ENCODE data around the gene FAM174C. TPM values are rescaled to one million over a fixed set of nuclear protein-coding genes. Genes with fewer than 3 reads are reported as not detected.

Gene FAM174C
- total RNA-seq, 4 donors from 2014 or later = 37.4 to 76.7 (median 46.7) TPM

- no peak for TF ChIP-seq CTCF (IDR thresholded peaks at IDR 0.05; ENCODE audit: low read depth)
Measured at GRCh38 chr19:1263188-1263587, 12.1 kb upstream of the FAM174C start.

GRCh38 chr19:1264801-1265614 is 10.3 kb upstream of the FAM174C start:
- TF ChIP-seq CTCF (IDR thresholded peaks at IDR 0.05; ENCODE audit: low read depth) = no peak

DNA sequence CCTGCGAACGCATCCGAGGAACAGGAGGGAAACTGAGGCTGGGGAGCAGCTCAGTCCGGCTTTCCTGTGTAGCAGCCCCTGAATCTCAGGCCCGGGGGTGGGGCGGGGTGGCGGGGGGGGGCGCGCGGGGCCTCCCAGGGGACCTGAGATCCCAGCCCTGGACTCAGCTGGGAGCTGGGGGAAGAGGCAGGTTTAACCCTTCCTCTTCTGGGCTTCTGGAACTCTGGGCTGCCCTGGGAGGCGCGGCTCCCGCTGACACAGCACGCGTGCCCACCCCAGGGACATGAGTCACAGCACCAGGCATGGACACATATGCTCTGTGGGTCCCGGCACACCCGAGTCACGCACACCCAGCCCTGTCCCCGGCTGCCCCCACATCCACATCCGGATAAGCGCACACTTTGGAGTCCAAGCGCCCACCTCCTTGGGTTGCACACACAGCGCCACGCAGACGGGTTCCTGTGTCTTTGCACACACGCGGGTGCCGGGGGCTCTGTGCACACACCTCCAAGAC is 9.7 kb upstream of the FAM174C start:
- no peak for TF ChIP-seq CTCF (IDR thresholded peaks at IDR 0.05; ENCODE audit: low read depth)

DNA sequence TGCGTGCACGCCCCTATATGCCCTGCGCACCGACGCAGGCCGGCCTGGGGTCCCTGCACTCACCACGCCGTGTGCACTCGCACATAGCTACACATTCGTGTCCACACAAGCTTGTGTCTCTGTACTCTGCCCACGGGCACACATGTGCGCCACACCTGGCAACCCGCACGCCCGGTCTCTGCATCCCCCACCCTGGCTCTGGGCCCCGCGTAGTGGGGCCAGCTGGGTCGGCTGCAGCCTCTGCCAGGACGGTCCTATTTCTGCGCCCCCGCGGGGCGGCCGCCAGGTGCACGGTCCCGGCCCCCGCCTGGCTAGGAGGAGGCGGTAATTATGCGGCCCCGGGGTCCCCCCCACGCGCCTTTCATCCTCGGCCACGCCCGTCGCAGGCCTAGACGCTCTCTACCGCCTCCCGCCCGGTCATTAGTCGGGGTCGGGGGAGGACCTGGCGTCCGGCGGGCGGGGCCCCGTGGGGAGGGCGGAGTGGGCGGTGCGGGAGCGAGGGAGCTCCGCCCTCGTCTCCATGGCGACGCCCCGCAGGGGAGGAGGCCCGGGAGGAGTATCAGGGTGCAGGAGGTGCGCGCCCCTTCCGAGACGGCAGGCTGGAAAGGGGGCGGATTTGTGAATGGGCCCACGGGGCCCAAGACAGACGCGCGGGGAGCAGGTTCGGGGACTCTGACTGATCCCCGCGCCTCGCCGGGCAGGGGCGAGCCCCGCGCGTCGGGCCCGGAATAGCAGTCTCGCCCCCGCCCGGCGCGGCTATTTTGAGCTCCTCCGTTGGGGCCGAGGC is 9.0 kb upstream of the FAM174C start:
- TF ChIP-seq CTCF (IDR thresholded peaks at IDR 0.05; ENCODE audit: low read depth) = no peak

- no peak for TF ChIP-seq CTCF (IDR thresholded peaks at IDR 0.05; ENCODE audit: low read depth)
Measured at GRCh38 chr19:1266916-1267476, 8.3 kb upstream of the FAM174C start.

DNA sequence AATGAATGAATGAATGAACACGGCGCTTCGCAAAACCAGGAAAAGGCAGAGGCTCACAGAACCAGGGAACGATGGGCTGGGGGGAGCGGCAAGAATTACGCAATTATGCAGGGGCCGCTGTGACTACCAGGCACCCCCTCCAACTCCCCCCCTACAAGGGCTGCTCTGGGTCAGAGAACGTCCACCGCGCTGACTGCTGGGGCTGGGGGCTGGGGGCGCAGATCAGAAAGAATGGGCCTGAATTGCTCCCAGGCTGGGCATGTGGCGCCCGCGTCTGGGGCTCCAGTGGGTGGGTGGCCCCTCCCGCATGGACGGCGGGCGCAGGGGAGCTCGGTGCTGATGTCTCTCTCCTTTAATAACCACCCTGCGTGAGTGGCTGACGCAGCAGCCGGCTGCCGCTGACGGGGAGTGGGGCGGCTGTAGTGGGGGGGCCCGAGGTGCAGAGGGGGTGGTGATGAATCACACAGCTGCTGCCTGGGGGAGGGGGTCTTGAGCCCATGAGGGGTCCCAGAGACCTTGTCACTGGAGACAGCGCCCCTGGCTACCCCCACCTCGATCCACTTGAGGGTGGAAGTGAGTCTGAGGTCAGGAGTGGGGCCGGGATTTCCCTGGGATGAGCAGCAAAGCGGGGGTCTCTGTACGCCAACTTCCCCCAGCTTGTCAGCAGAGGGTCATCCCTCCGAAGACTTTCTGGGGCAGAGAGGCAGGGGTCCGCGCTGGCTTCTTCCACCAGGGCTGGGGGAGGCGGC is 7.7 kb upstream of the FAM174C start:
- TF ChIP-seq CTCF (IDR thresholded peaks at IDR 0.05; ENCODE audit: low read depth) = no peak
